NCI-H2171 treated with DMSO at 0.1 percent for 48 hours (cell line): ENCODE data around the gene FAT1.
"Not testable (repeated sequence)": the region's sequence is repeated elsewhere in the genome, so short reads cannot be mapped to it uniquely, and the experiment has no call there.

Experiments
- DNase-seq: peaks from one replicate; lab custom pipeline; 2025; lab: John Stamatoyannopoulos, UW

FAT1 gene, protein sequence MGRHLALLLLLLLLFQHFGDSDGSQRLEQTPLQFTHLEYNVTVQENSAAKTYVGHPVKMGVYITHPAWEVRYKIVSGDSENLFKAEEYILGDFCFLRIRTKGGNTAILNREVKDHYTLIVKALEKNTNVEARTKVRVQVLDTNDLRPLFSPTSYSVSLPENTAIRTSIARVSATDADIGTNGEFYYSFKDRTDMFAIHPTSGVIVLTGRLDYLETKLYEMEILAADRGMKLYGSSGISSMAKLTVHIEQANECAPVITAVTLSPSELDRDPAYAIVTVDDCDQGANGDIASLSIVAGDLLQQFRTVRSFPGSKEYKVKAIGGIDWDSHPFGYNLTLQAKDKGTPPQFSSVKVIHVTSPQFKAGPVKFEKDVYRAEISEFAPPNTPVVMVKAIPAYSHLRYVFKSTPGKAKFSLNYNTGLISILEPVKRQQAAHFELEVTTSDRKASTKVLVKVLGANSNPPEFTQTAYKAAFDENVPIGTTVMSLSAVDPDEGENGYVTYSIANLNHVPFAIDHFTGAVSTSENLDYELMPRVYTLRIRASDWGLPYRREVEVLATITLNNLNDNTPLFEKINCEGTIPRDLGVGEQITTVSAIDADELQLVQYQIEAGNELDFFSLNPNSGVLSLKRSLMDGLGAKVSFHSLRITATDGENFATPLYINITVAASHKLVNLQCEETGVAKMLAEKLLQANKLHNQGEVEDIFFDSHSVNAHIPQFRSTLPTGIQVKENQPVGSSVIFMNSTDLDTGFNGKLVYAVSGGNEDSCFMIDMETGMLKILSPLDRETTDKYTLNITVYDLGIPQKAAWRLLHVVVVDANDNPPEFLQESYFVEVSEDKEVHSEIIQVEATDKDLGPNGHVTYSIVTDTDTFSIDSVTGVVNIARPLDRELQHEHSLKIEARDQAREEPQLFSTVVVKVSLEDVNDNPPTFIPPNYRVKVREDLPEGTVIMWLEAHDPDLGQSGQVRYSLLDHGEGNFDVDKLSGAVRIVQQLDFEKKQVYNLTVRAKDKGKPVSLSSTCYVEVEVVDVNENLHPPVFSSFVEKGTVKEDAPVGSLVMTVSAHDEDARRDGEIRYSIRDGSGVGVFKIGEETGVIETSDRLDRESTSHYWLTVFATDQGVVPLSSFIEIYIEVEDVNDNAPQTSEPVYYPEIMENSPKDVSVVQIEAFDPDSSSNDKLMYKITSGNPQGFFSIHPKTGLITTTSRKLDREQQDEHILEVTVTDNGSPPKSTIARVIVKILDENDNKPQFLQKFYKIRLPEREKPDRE (N-terminal part only)

DNA sequence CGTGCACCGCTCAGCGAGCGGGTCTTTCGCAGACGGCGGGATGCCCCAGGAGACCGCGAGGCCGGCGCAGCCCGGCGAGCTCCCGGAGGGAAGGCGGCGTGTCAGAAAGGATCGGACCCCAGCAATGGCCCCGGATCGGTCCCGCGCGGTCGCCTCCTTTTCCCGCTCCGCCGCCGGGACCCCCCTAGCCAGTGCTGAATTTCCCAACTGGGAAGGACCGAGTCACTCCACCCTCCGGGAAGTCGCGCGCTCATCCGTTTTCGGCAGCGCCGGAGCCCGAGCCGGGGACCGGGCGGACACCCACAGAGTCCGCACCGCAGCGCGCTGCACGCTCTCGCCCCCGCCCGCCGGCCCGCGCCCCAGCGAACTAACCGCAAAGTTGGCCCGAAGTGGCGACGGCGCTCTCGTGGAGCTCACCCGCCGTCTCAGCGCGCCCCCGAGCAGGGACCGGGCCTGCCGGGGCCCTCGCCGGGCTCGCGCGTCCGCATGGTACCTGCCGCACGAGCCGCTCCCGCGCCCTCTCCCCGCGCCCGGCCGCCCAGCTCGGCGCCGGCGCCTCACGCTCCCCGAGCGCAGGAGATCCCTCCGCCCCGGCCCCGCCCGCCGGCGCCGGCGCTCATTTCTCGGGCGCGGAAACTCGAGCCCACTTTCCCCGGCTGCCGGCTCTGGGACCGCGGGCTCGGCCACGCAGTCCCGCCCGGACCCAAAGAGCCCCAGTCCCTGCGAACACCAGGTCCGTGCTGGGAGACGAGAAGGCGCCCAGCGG lies at the start of gene FAT1:
Gene FAT1 (minus strand): TSS at position 565 of the 766 bp plus-strand sequence. CDS start 14,029 bp downstream, outside the sequence.
- DNase-seq: no peak

DNA sequence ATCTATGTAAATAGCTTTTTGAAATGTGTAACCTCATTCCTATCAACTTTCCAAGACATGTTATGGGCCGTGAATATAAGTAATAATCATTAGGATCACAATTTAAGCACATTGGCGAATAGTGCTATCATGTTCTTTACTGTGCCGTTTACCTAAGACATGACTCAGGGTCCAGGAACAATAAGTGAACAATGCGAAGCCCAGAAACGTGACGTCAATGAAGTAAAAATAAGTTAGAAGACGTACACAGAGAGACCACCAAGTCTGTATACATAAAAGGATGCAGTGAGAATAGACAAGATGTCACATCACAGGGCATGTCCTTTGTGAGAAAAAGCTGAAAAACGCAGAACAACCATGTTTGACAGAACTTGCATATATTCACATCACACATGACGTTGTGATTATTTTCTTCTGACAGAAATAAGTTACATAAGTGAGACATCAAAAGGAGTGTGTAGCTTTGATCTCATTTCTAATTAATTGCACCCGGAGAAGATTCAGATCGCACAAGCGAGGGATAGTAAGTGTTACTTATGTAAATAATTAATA lies 49.4 kb upstream of the FAT1 start:
- DNase-seq: no peak

DNA sequence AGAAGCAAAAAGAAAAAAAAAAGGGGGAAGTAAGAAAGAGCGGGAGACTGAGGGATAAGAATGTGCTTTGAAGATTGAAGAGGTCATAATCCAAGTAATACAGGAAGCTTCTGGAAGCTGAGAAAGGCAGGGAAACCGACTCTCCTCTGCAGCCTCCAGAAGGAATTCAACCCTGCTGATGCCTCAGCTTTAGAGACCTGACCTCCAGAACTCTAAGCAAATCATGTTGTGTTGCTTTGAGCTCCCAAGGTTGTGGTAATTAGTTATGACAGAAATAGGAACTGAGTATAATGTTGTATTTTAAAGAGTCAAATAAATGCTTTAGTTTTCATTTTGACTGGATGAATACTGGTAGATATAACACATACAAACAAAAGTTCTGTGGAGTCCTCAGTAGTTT lies 48.0 kb upstream of the FAT1 start:
- DNase-seq: no peak

DNA sequence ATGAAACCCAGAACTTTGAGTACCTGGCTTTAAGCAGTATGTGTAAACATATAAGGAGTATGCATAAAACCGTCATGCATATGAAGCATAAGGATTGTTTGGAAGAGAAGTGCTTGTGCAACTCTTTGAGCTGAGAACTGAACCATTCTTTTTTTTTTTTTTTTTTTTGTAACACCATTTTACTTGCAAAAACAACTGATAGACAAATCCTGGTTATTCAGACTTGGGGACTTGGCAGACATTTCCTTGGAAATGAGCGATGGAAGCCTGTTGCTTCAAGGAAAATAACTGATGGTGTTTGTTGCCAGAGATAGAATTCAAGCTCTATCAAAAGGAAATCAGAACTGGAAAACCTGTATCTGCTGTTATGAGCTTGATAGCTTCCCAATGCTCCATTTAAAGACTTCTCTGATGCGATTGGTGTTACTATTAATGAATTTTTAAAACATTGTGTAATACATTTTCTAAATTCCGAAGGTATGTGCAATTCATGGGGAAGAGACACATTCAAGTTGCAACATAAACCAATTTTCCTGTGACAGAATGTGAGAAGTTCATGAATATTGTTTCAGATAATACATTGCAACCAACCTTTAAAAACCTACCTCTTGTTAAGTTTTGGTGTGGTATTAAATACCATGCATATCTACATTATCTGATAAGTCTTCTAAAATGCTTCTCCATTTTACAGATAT lies 47.0 kb upstream of the FAT1 start:
- DNase-seq: no peak

DNA sequence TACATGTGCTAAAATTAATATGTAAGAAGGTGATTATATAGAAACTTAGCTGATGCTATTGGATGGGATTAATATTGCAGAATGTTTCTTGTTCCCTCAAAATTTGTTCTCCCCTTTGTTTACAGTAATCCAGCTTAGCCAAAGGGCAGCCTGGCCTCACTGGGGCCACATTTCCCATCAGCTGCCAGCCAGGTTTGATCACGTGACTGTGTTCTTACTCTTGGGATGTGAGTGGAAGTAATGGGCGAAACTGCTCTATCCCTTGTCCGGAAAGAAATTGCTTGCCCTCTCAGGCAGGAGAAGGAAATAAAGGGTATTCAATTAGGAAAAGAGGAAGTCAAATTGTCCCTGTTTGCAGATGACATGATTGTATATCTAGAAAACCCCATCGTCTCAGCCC lies 44.1 kb upstream of the FAT1 start:
- DNase-seq: no peak

DNA sequence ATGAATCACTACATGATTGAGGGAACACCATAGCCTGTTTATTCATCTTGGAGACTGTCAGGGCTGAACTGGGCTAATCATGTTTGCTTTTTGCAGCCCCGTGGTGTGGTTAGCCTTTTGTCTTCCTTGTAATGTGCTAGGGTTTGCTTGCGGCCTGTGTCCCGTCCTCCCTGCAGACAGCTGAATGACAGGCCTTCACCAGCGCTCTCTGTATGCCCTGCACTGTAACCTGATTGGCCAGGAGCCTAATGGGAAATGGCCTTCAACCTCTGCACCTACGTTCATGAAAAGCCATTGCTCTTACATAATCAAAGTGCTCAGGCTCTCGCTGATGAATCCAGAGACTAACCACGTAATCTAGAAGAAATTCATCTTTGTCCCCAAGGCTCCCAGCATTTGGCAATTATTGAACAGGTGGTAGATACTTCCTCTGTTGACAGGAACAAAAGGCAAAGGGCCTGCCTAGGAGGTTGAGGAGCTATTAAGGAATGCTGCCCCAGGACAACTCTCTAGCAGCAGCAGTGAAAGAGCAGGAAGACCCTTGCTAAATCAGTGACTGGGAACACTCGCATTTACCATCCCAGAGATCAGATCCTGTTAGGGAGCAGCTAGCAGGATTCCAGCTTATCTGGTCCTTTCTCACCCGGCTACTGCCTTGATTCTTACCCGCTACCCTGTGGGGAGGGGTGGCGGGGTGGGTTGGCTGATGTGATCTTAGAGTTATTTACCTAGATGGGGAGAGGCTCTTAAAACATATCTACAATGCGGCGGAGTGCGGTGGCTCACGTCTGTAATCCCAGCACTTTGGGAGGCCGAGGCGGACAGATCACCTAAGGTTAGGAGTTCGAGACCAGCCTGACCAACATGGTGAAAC lies 42.3 kb upstream of the FAT1 start:
- no peak for DNase-seq

DNA sequence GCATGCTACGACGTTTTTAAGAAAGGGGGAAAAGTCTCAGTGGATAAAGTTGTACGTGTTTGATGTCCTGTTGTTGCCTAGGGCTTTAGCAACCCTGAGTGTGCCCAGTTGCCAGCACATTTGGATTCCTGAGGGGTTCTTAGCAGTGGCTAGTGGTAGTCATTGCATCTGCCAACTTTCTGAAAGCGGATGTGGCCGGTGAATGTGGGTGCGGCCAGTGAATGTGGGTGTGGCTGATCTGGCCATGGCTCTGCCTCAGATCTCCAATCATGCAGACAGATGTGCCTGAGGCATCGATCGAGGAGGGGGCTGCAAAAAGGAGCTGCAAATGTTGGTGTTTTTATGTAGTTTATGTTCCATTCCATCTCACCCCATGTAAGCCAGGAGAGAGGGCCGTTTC lies 41.5 kb upstream of the FAT1 start:
- DNase-seq: no peak

DNA sequence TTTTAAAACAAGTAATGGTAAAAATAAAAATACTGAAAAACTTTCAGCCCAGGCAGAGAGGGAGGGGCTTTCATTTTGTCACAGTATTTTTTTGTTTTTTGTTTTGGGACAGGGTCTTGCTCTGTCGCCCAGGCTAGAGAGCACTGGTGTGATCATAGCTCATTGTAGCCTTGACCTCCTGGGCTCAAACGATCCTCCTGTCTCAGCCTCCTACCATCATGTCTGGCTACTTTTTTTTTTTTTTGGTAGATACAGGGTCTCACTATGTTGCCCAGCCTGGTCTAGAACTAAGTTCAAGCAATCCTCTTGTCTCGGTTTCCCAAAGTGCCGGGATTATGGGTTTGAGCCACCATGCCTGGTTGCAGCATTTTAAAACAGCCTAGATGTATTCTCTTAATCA lies 40.8 kb upstream of the FAT1 start:
- no peak for DNase-seq

DNA sequence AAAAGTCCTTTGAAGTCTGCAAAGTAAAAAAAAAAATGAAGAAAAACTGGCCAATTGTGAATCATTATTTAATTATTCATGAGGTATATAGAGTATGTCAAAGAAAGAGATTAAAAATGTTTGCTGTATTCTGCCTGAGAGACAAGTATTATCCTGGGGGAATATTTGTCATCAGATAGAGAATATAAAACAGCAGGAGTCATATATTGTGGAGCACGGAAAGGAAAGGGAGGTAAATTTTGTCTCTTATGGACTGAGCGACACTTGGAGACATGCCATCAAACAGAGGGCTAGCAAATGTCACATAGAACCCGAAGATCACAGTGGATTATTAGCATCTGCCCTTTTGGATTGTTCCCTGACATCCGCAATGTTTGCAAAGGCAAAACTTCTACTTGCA lies 39.2 kb upstream of the FAT1 start:
- no peak for DNase-seq

DNA sequence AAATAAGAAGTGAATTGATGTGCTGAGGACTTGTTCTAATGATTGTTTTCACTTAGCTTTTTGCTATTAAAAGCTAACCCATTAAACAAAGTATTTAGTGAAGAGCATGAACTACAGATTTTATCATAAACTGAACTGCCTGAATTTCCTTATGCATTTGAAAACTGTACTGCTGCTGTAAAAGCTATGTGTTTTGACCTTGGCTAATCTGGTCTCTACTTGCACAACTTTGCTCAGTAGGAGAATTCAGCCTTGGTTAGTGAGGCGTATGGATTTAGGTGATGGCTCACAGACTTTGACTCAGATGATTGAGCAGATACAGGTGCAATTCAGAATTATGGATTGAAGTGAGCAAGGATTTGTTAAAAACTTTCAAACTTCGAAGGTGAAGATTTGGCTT lies 38.7 kb upstream of the FAT1 start:
- no peak for DNase-seq

DNA sequence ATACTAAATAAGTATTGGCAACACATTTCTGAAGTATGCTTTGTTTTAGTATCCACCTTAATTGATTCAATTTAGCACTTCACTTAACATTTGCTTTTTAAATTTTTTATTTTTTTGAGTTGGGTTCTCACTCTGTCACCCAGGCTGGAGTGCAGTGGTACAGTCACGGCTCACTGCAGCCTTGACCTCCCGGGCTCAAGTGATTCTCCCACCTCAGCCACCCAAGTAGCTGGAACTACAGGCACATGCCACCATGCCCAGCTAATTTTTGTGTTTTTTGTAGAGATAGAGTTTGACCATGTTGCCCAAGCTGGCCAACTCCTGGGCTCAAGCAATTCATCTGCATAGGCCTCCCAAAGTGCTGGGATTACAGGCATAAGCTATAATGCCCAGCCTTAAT lies 38.3 kb upstream of the FAT1 start:
- DNase-seq: not testable (repeated sequence)

DNA sequence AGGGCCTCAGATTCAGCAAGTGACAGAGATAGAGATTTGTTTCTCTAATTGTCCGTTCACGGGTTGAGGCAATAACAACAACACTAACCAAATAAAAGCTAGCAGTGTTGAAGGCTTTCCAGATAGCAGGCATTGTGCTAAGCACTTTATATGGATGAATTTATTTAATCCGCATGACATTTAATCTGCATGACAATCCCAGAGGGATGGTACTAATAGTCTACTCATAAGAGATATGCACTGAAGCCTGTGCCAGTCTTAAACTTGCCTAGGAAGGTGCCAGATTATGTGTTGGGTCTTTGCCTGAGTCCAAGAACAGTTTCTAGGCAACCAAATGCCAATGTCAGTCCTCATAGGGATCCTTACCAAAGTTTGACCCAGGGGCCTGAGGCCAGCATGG lies 37.7 kb upstream of the FAT1 start:
- DNase-seq: no peak

DNA sequence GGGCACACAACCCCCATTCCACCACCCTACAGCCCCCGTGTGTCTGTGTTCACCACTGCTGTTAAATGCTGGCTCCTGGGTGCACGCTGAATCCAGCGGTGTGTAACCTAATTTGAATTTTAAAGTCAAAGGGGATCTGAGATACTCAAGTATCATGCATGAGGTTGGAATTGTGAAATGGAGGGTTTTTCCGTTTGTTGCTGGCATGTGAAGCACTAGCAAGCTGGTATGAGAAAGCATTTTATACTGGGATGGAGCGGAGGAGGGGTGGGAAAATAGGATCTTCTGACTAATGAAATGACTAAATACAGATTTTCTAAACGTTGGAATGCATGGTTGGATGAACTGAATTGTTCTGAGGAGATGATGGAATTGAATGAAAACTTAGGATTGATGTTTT lies 36.9 kb upstream of the FAT1 start:
- no peak for DNase-seq

DNA sequence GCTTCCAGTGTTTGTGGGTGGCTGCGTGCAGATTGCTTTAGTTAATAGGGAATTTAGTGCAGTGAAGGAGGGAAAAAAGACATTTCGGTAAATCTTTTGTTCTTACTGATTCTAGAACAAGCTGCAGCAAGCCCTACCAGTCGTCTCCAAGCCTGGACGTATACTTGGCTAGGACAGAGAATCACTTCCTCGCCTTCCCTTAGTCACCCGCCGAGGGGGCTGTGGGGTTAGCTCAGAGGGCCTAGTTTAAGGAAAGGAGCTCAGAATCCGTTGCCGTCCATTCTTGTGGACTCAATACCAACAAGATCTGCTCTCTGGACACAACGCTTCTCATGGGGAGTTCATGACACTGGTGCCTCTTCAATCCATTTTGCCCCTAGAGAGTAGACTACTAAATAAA lies 36.3 kb upstream of the FAT1 start:
- DNase-seq: no peak

DNA sequence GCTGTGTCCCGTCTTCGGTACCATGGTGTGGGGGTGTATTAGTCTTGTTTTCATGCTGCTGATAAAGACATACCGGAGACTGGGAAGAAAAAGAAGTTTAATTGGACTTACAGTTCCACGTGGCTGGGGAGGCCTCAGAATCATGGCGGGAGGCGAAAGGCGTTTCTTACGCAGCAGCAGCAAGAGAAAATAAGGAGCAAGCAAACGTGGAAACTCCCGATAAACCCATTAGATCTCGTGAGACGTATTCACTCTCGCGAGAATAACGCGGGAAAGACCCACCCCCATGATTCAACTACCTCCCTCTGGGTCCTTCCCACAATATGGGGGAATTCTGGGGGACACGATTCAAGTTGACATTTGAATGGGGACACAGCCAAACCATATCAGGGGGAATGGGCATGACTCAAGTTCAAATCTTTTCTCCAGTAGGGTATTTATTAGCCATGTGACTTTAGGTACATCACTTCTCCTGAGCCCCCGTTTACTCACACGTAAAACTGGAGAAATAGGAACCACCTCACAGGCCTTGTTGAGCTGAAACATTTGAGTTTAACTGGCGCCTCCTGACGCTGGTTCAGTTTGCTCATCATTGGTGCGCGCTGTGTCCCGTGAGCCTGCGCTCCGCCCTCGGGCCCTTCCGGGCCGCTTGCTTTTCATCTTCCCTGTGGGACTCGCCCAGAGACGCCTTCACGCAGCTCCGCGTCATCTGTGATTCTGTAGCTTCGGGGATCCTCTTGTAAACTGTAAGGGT lies 35.5 kb upstream of the FAT1 start:
- DNase-seq: no peak

DNA sequence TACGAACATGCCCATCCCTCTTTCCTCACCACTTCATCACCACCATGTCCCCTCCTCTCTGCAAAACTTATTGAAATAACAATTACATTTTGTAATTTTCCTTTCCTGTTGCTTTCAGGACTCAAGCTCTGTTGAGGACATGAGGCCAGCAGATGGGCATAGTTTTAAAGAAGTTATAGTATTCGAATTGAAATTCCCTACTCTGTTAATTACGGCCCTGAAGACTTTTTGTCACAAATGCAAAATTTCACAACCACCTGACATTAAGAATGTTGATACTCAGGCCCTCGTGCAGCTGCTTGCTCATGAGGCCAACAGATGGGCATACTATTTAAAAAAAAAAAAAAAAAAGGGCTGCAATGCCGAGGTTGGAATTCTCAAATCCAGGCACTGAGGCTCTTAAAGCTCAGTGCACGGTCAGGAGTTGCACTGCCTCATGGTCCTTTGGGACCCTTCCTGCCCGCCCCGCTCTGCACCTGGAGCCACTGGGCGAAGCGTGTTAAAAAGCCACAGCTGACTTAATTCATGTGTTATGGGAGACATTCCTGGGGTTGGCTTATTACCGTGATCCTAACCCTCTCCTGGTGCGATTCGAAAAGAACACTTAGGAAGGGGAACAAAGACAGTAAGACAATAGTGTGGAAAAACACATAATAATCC lies 34.2 kb upstream of the FAT1 start:
- DNase-seq: no peak

DNA sequence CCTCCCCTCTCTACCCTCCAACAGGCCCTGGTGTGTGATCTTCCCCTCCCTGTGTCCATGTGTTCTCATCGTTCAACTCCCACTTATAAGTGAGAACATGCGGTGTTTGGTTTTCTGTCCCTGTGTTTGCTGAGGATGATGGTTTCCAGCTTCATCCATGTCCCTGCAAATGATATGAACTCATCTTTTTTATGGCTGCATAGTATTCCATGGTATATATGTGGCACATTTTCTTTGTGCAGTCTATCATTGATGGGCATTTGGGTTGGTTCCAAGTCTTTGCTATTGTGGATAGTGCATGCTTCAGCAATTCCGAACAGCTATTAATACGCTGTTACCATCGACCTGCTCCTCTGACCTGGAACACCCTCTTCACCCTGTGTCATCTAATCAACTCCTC lies 32.9 kb upstream of the FAT1 start:
- not testable (repeated sequence) for DNase-seq
